ENCODE results near the gene LGI4. TPM values are rescaled to one million over a fixed set of nuclear protein-coding genes. Genes with fewer than 3 reads are reported as not detected.
"Not testable (repeated sequence)": the region's sequence is repeated elsewhere in the genome, so short reads cannot be mapped to it uniquely, and the experiment has no call there.

The LGI4 gene
- total RNA-seq, 1 experiment from 2014 or later: 0.32 TPM

DNA sequence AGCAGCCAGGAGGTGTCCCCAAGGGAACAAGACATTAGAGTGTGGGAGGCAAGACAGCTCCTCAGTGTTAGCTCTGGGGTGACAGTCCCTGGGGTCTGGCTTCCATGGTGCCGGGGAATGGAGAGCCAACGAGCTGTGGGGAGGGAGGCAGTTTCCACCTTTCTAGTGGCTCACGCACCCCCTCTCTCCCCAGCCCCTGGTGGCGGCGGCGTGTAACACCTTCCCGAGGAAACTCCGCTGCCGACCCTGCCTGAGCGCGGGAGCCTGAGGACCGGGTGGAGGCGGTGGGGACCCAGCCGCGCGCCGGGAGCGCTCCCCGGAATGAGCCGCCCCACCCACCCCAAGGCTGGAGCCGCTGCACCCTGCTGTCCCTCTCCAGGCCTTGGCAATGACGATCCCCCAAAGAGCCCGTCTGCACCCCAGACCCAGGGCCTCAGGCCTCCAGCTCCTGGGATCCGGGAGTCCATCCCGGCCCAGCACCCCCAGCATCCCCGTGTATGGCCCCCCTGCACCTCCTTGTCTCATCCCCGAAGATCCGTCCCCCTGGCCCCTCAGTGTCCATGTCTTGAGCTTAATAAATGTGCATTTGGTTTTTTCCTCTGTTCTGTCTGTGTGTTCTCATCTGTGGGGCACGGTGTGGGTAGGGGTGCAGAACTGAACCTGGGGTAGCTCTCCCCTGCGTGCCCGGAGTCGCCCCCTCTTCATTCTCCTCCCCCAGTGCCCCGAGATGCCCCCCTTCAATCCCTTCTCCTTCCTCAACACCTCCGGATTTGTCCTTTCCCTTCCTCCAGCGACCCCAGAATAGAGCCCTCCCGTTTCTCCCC is 19.1 kb upstream of the LGI4 start:
- DNase-seq (ENCODE audit: low read depth, low spot score): no peak
- ChIA-PET CTCF (interaction anchor here (1.0 to 1.5 kb wide), 7 partner anchors 8 to 98 kb away, joined by 3 to 7 read pairs (median 5); partner anchors contain the start of gene LGI4), RAD21 (ENCODE audit: low non-redundant PET in 1 of 2, low total read pairs in 2 of 2, uncharacterized antibody in 2 of 2, unreplicated experiment in 2 of 2) (interaction anchor here (0.6 kb wide), 2 partner anchors 15 to 116 kb away, joined by 3 to 5 read pairs; no protein-coding TSS in a partner anchor), POLR2A (no interaction called here)
- Histone ChIP-seq H3K9me3 (ENCODE audit: control insufficient read depth in 1 of 2, insufficient read depth in 1 of 2, low read depth in 1 of 2, low read length in 2 of 2) (no peaks in the 10 kb centered on the region), H3K27me3 (ENCODE audit: insufficient read depth, low read length) (no peaks in the 10 kb centered on the region), H3K9ac (ENCODE audit: low read length) (peak overlapping the region; percentile 93), H3K9me2 (ENCODE audit: insufficient read depth) (no peaks in the 10 kb centered on the region), H3K79me2 (ENCODE audit: insufficient read depth, low read length) (peaks cover 30% of the 10 kb centered on the region; the same call in 1 of the 2 replicates), H4K20me1 (ENCODE audit: insufficient read depth) (no peaks in the 10 kb centered on the region), H3K36me3 (ENCODE audit: control insufficient read depth in 1 of 2, insufficient read depth in 2 of 2, low read length in 2 of 2) (peaks cover 6 to 23% of the 10 kb centered on the region in 2 experiments; a peak in 3 of 4 replicates), H3K27ac (ENCODE audit: low read depth, low read length) (peak overlapping the region; percentile 87), H3K4me1 (ENCODE audit: control insufficient read depth in 1 of 2, insufficient read depth in 2 of 2, low read length in 2 of 2) (peaks cover 8 to 42% of the 10 kb centered on the region in 2 experiments), H3K4me2 (ENCODE audit: low read length) (peak overlapping the region; percentile 98), H3K4me3 (replicated peaks in 1 of 2; ENCODE audit: low read depth in 1 of 2, low read length in 2 of 2) (peak overlapping the region; percentile 75 to 95), H2AFZ (ENCODE audit: low read depth, low read length, poor library complexity, severe bottlenecking) (no peak overlapping the region)
- intact Hi-C loops (cut with micrococcal nuclease): no loop called here
- no peak for TF ChIP-seq EZH2 (IDR thresholded peaks at IDR 0.05)
- no peak for TF ChIP-seq SRF (IDR thresholded peaks at IDR 0.05; ENCODE audit: low read depth)
- no peak for TF ChIP-seq POLR2A (IDR thresholded peaks at IDR 0.05; ENCODE audit: borderline replicate concordance, extremely low read depth, insufficient read depth, insufficient read length)
- TF ChIP-seq RAD21 (IDR thresholded peaks at IDR 0.05; ENCODE audit: low read depth): peak; percentile 26; the same call in 1 of the 2 replicates
- no peak for TF ChIP-seq ZBTB33 (IDR thresholded peaks at IDR 0.05; ENCODE audit: extremely low read depth, insufficient replicate concordance, low read length)
- TF ChIP-seq CBX3 (IDR thresholded peaks at IDR 0.05; ENCODE audit: low read depth): no peak
- no peak for TF ChIP-seq JUND (IDR thresholded peaks at IDR 0.05)
- no peak for TF ChIP-seq MAX (IDR thresholded peaks at IDR 0.05)
- peak; percentile 22 to 72 (median 68); a peak in 5 of 6 replicates for TF ChIP-seq CTCF (IDR thresholded peaks at IDR 0.05 in 2 of 3, conservative IDR thresholded peaks at IDR 0.05 in 1 of 3; ENCODE audit: borderline replicate concordance in 1 of 3, insufficient read depth in 1 of 3, low read depth in 2 of 3, low read length in 2 of 3)
- no peak for TF ChIP-seq ELF1 (IDR thresholded peaks at IDR 0.05; ENCODE audit: borderline replicate concordance, low read depth)
- no peak for TF ChIP-seq EGR1 (IDR thresholded peaks at IDR 0.05; ENCODE audit: low read depth)
- TF ChIP-seq, protein P1, sequence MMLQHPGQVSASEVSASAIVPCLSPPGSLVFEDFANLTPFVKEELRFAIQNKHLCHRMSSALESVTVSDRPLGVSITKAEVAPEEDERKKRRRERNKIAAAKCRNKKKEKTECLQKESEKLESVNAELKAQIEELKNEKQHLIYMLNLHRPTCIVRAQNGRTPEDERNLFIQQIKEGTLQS (IDR thresholded peaks at IDR 0.05): no peak
- TF ChIP-seq CEBPB (IDR thresholded peaks at IDR 0.05; ENCODE audit: low read depth): no peak
- no TSS peak for BruUV-seq (replicated peaks)
- ATAC-seq: peak; percentile 74

- BruUV-seq (replicated peaks): not testable (repeated sequence)
Observed at GRCh38 chr19:35153129-35153522, 18.3 kb upstream of the LGI4 start.

More at GRCh38 chr19:35153129-35153522, 18.3 kb upstream of the LGI4 start:
- H2AFZ ChIP-seq (ENCODE audit: low read depth, low read length, poor library complexity, severe bottlenecking); POLR2A ChIA-PET; intact Hi-C loops (cut with micrococcal nuclease); H3K9me2 ChIP-seq (ENCODE audit: insufficient read depth); H3K27me3 ChIP-seq (ENCODE audit: insufficient read depth, low read length); H3K9me3 ChIP-seq (ENCODE audit: control insufficient read depth in 1 of 2, insufficient read depth in 1 of 2, low read depth in 1 of 2, low read length in 2 of 2); ATAC-seq; H4K20me1 ChIP-seq (ENCODE audit: insufficient read depth); RAD21 ChIA-PET (ENCODE audit: low non-redundant PET in 1 of 2, low total read pairs in 2 of 2, uncharacterized antibody in 2 of 2, unreplicated experiment in 2 of 2); H3K27ac ChIP-seq (ENCODE audit: low read depth, low read length); H3K9ac ChIP-seq (ENCODE audit: low read length); DNase-seq (ENCODE audit: low read depth, low spot score): not testable (repeated sequence)
- Histone ChIP-seq H3K36me3 (ENCODE audit: control insufficient read depth in 1 of 2, insufficient read depth in 2 of 2, low read length in 2 of 2) (peaks cover 1 to 16% of the 10 kb centered on the region in 2 experiments; a peak in 3 of 4 replicates), H3K4me1 (ENCODE audit: control insufficient read depth in 1 of 2, insufficient read depth in 2 of 2, low read length in 2 of 2) (peaks cover 8 to 42% of the 10 kb centered on the region in 2 experiments), H3K4me3 (replicated peaks in 1 of 2; ENCODE audit: low read depth in 1 of 2, low read length in 2 of 2) (peak overlapping the region in 1 of 2 experiments; percentile 95; a peak in 1 of 4 replicates), H3K79me2 (ENCODE audit: insufficient read depth, low read length) (peaks cover 30% of the 10 kb centered on the region; the same call in 1 of the 2 replicates), H3K4me2 (ENCODE audit: low read length) (peak overlapping the region; percentile 98)
- CTCF ChIA-PET: interaction anchor here (1.4 to 1.5 kb wide), 4 partner anchors 11 to 97 kb away, joined by 5 to 9 read pairs (median 6); no protein-coding TSS in a partner anchor
